Effector memory CD8-positive, alpha-beta T cell (primary cell): ENCODE measurements around the gene ATG4B.

Source experiments
- ATAC-seq: fragments of 150-1000 bp; cut with Tn5 transposase; replicated peaks from 2 replicates; pipeline ENCODE4 v1.10.0; 2021; ENCODE audit warnings: mild to moderate bottlenecking, moderate library complexity
- DNase-seq, 3 experiments: peaks; one replicate each; pipeline ENCODE4 v3.0.0; 2021
- H3K27ac Mint-ChIP-seq, 2 donors: one replicate each; pipeline ENCODE4 v1.8.0; 2022; ENCODE audit warnings: mild to moderate bottlenecking in 2 of 2, mixed read lengths in 2 of 2, moderate library complexity in 2 of 2
- H3K27me3 Mint-ChIP-seq, 2 donors: one replicate each; pipeline ENCODE4 v1.8.0; 2022; ENCODE audit warnings: mixed read lengths in 2 of 2
- H3K36me3 Mint-ChIP-seq: one replicate; pipeline ENCODE4 v1.8.0; 2022; ENCODE audit warnings: mild to moderate bottlenecking, moderate library complexity, mixed read lengths; ENCODE audit not compliant: insufficient read depth
- H3K4me1 Mint-ChIP-seq, 2 donors: one replicate each; pipeline ENCODE4 v1.8.0; 2022; ENCODE audit warnings: low read depth in 2 of 2, mixed read lengths in 2 of 2
- H3K4me3 Mint-ChIP-seq, 2 donors: one replicate each; pipeline ENCODE4 v1.8.0; 2022; ENCODE audit warnings: mild to moderate bottlenecking in 2 of 2, mixed read lengths in 2 of 2, moderate library complexity in 2 of 2
- H3K9me3 Mint-ChIP-seq, 2 donors: one replicate each; pipeline ENCODE4 v1.8.0; 2022; ENCODE audit warnings: mixed read lengths in 2 of 2

Gene ATG4B

DNA sequence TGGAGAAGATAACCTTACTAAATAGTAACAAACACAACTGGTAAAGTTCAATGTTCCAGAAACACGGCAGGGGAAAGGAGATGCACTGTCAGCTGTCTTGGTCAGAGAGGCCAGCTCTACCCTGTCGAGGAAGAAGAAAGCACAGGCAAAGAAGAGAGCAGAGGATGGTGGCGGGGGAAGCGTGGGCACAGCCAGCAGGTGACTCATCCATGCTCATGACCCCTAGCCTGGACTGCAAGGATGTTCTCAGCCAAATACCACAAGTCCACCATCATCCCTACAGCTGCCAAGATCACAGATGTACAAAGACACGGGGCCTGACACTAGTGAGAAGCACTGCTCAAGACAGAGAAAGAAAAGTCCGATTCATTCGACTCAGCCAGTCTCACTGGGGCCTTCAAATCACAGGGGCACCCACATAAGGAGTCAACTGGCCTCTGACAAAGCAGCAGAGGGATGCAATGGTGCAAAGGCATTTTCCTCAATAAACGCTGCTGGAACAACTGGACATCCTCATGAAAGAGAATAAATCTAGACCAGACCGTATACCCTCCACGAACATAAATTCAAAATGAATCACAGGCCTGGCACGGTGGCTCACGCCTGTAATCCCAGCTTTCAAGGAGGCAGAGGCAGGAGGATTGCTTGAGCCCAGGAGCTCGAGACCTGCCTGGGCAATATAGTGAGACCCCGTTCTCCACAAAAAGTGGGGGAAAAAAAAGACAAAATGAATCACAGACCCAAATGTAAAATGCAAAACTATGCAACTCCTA, 43.5 kb downstream of the ATG4B start:
- DNase-seq: no peak
- no peak for ATAC-seq
- Mint-ChIP-seq H3K4me3 (no peak overlapping the region), H3K27me3 (no peaks in the 10 kb centered on the region), H3K27ac (peak overlapping the region in 1 of 2 donors; percentile 44), H3K36me3 (peaks cover 42% of the 10 kb centered on the region), H3K9me3 (no peaks in the 10 kb centered on the region), H3K4me1 (peaks cover 2 to 8% of the 10 kb centered on the region in 2 donors)

DNA sequence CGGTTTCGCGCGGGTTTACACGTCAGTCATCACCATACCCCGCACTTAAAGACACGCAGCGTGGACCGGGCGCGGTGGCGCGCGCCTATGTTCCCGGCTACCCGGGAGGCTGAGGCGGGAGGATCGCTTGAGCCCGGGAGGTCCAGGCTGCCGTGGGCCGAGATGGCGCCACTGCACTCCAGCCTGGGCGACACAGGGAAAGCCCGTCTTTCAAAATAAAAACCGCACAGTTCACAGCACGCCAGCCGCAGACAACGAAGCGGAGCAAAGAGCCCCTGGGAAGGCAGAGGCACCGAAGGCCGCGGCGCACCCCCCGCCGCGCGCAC, 48.8 kb downstream of the ATG4B start:
- ATAC-seq: no peak
- peak overlapping the region; percentile 90 to 94 for H3K4me3 Mint-ChIP-seq
- H3K27me3 Mint-ChIP-seq: no peaks in the 10 kb centered on the region
- peak overlapping the region; percentile 89 to 90 for H3K27ac Mint-ChIP-seq
- H3K4me1 Mint-ChIP-seq: peaks cover 11 to 17% of the 10 kb centered on the region in 2 donors
- DNase-seq: no peak
- H3K9me3 Mint-ChIP-seq: no peaks in the 10 kb centered on the region
- H3K36me3 Mint-ChIP-seq: peaks cover 27% of the 10 kb centered on the region

DNA sequence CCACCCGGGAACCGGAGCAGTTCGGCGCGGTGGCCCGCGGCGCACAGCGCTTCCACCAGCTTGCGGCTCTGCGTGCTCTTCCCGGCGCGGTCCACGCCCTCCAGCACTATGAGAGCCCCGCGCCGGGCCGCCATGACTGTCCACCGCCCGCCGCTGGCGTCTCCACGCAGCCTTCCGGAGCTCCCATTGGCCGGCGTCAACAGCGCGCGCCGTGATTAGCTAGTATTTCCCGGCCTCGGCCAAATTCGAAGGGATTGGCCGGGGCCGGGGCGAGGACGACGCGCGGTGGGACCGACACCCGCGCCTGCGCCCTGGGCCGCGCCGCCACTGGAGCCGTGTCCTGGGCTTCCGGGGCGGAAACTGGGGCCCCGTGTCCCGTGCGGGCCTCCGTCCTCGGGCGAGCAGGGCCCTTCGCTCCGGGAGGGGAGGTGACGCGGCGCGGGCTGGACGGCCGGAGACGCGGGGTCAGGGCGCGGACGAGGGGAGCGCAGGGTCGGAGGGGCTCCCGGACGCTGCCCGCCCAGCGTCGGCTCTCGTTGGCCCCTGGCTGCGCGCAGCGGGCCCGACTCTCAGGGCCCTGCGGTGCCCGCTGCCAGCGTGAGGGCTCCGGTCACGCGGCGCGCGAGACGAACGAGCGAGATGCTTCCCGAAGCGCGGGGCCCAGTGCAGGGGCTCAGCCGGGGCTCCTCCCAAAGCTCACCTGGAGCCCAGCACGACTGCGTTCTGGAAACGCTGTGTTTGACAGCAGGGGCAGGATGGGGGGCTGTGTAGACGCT, 49.3 kb downstream of the ATG4B start, which contains the start of gene DTYMK:
Gene DTYMK (minus strand): TSS at position 166 of the 776 bp plus-strand sequence. CDS start 32 bp downstream, at position 134.
- Mint-ChIP-seq H3K27me3 (no peaks in the 10 kb centered on the region), H3K36me3 (peaks cover 29% of the 10 kb centered on the region)
- peak; percentile 93 for ATAC-seq

DNA sequence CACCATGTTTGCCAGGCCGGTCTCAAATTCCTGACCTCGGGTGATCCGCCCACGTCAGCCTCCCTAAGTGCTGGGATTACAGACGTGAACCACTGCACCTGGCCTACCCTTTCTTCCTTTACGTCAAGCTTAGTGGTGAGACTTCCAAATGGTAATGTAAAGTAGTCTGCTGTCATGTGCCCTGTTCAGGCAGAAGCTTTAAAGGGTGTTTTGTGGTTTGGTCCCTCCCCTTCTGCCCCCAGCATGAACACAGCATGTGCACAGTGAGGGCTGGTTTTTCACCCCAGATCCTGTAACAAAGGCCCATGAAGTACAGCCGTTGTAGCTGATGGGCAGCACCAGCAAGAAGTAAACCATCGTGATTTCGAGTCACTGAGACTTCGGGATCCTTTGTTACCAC, 51.8 kb downstream of the ATG4B start:
- no peak overlapping the region for H3K27ac Mint-ChIP-seq
- peaks cover 33% of the 10 kb centered on the region for H3K36me3 Mint-ChIP-seq
- no peak for ATAC-seq
- no peak for DNase-seq
- H3K9me3 Mint-ChIP-seq: no peaks in the 10 kb centered on the region
- peak overlapping the region; percentile 6 to 90 for H3K4me3 Mint-ChIP-seq
- no peaks in the 10 kb centered on the region for H3K27me3 Mint-ChIP-seq
- H3K4me1 Mint-ChIP-seq: peaks cover 13 to 17% of the 10 kb centered on the region in 2 donors

More for the DNA sequence above, 49.3 kb downstream of the ATG4B start, which contains the start of gene DTYMK:
- no peaks in the 10 kb centered on the region for H3K9me3 Mint-ChIP-seq
- peaks cover 11 to 17% of the 10 kb centered on the region in 2 donors for H3K4me1 Mint-ChIP-seq
- peak within 1 kb of the TSS; percentile 89 to 90 for H3K27ac Mint-ChIP-seq
- peak; percentile 92 to 95 (median 93) for DNase-seq
- peak within 1 kb of the TSS; percentile 90 to 94 for H3K4me3 Mint-ChIP-seq

DNA sequence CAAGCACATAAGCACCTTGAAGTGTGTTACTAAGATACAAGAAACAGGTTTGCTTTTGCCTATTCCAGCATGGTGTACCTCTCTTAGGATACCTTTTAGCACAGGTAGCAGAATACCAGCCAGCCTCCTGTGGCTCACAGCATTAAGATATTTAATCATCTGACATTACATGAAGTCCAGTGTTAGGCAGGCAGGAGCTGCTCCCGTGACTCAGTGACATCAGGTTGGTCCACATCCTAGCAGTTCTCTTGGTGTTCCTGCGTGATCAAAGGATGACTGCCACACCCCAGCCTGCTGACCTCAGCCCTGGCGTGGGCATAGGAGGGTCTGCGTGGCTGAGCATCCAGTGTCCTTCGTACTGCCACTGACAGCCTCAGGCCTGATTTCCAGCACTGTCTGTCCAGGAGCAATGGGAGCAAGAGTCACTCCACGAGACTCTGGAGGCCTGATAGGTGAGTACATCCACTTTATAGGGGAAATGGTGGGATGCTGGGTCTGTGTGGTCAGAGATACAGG, 52.8 kb downstream of the ATG4B start:
- peaks cover 35% of the 10 kb centered on the region for H3K36me3 Mint-ChIP-seq
- H3K4me3 Mint-ChIP-seq: no peak overlapping the region
- no peaks in the 10 kb centered on the region for H3K9me3 Mint-ChIP-seq
- peaks cover 13 to 17% of the 10 kb centered on the region in 2 donors for H3K4me1 Mint-ChIP-seq
- DNase-seq (no peak), ATAC-seq (no peak)
- no peaks in the 10 kb centered on the region for H3K27me3 Mint-ChIP-seq
- H3K27ac Mint-ChIP-seq: peak overlapping the region in 1 of 2 donors; percentile 39

DNA sequence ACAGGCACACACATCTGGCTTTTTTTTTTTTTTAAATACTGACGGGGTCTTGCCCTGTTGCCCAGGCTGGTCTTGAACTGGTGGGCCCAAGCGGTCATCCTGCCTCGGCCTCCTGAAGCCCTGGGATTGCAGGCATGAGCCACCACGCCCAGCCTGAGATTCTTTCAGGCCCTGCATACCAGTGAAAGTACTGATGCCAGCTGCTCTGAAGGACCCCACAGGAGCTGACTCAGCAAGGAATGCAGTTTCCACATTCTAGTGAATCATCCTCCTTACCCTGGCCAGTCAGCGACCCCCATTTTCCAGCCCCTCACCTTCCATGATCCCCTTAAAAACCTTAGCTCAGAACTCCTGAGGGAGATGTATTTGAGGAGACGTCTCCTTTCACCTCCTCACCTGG, 55.0 kb downstream of the ATG4B start:
- Mint-ChIP-seq H3K9me3 (no peaks in the 10 kb centered on the region), H3K4me3 (no peak overlapping the region), H3K36me3 (peaks cover 22% of the 10 kb centered on the region), H3K27me3 (no peaks in the 10 kb centered on the region), H3K27ac (no peak overlapping the region), H3K4me1 (peaks cover 10 to 11% of the 10 kb centered on the region in 2 donors)
- ATAC-seq (no peak), DNase-seq (no peak)

DNA sequence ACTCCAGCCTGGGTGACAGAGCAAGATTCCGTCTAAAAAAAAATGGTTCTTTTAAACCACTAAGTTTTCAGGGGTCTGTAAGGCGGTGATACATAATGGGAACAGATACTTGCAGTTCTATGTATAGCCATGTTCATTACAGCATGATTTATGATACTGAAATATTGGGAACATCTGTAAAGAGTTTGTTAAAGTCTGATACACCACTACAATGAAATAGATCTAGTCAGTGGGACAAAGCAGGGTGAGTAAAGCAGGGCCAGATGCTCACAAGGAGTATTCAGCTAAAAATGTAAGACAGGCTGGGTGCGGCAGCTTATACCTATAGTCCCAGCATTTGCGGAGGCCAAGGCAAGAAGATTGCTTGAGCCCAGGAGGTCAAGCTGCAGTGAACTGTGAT, 58.2 kb downstream of the ATG4B start:
- ATAC-seq: no peak
- Mint-ChIP-seq H3K9me3 (no peaks in the 10 kb centered on the region), H3K4me3 (no peak overlapping the region), H3K27ac (no peak overlapping the region), H3K36me3 (peaks cover 21% of the 10 kb centered on the region), H3K27me3 (no peaks in the 10 kb centered on the region), H3K4me1 (peaks cover 0 to 4% of the 10 kb centered on the region in 2 donors)
- no peak for DNase-seq

DNA sequence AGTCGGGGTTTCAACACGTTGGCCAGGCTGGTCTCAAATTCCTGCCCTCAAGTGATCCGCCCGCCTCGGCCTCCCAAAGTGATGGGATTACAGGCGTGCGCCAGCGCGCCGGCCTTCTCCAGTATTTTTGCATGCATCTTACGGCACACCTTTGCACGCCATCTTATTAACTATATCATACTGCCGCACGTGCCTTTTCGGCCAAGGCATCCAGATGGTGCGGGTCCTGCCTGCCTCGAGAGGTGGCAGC, 63.6 kb downstream of the ATG4B start:
- Mint-ChIP-seq H3K4me1 (peaks cover 9 to 19% of the 10 kb centered on the region in 2 donors), H3K4me3 (peak overlapping the region; percentile 86 to 90)
- ATAC-seq: no peak

DNA sequence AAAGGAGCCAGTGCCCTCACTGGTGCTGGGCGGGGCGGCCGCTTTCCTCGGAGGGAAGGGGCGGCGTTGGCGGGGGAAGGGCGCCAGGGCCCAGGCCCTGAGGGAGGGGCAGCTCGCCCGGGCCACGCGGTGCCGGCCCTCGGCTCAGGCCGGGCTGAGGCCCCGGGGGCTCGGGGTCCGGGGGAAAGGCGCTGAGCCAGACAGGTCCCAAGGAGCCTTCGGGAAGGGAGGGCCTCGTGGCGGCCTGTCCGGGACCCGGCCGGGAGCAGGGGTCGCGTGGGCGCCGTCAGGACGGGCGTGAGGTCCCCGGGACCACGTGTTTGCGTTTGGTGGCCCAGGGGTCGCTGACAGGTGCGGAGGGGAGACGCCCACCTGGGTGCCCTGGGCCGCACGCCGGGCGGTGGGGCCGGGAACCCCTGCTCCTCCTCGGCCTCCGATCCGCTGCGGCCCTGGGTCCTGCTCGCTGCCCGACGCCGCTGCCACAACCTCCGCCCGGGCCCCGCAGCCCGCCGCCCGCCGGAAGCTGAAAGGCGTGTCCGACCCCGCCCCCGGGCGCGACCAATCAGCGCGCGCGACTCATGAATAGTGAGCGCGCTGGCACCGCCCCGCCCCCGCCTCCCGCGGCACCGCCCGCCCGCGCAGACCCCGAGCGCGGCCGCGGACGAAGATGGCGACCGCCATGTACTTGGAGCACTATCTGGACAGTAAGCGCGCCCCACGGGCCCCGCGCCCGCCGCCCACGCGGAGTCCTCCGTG, 64.1 kb downstream of the ATG4B start, which contains the start of gene ING5:
Gene ING5 (plus strand): TSS at position 641 of the 756 bp plus-strand sequence. CDS start 27 bp downstream, at position 668.
- H3K4me3 Mint-ChIP-seq: peak within 1 kb of the TSS; percentile 86 to 90

More for the DNA sequence above, 63.6 kb downstream of the ATG4B start:
- H3K27ac Mint-ChIP-seq: peak overlapping the region; percentile 38 to 77
- H3K27me3 Mint-ChIP-seq: no peaks in the 10 kb centered on the region
- no peaks in the 10 kb centered on the region for H3K9me3 Mint-ChIP-seq
- DNase-seq: peak in 1 of 3 experiments; percentile 69
- H3K36me3 Mint-ChIP-seq: peaks cover 28% of the 10 kb centered on the region

DNA sequence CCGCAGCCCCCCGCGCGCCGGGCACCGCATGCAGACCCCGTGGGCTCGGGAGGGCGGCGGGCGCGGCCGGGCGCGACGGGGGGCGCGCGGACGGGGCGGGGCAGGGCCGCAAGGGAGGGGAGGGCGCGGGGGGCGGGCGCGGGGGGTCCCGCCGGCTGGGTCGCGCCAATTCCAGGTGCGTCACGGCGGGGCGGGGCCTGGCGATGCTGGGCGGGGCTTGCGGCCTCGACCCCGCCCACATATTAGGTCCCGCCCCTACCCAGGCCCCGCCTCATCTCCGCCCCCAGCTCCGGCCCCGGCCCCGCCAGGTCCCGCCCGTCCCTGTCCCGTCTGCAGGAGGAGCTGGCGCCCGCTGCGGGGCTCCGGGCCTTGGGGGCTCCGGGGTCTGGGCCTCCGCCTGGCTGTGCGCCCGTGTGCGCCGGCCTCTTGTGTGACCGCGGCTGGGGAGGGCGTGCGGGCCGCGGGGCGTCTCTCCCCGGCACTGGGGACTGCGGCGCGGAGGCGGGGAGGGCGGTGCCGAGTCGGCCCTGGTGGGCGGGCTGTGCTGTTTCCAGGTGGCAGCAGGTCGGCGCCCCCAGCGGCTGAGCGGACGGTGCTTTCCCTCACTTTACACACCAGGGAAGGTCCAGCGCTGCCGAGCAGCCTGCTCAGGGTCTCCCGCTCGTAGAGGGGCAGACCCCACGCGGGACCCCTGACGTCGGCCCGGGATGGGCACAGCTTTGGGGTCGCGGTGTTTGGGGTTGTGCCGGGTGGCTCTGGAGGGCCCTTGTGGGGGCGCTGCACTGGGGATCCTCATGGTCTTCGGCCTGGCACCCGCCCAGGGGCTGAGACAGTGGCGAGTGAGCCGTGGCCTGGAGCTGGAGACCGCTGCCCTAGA, 64.9 kb downstream of the ATG4B start:
- DNase-seq (peak; percentile 84 to 90 (median 87)), ATAC-seq (peak; percentile 70)
- Mint-ChIP-seq H3K27me3 (no peaks in the 10 kb centered on the region), H3K27ac (peak overlapping the region; percentile 46 to 80), H3K4me1 (peaks cover 9 to 19% of the 10 kb centered on the region in 2 donors), H3K9me3 (no peaks in the 10 kb centered on the region), H3K4me3 (peak overlapping the region; percentile 78 to 79), H3K36me3 (peaks cover 41% of the 10 kb centered on the region)

More for the DNA sequence above, 64.1 kb downstream of the ATG4B start, which contains the start of gene ING5:
- H3K27me3 Mint-ChIP-seq: no peaks in the 10 kb centered on the region
- DNase-seq (peak; percentile 93 to 97 (median 97)), ATAC-seq (peak; percentile 74)
- H3K9me3 Mint-ChIP-seq: no peaks in the 10 kb centered on the region
- peaks cover 33% of the 10 kb centered on the region for H3K36me3 Mint-ChIP-seq
- H3K27ac Mint-ChIP-seq: peak within 1 kb of the TSS; percentile 77 to 80
- peaks cover 9 to 19% of the 10 kb centered on the region in 2 donors for H3K4me1 Mint-ChIP-seq

DNA sequence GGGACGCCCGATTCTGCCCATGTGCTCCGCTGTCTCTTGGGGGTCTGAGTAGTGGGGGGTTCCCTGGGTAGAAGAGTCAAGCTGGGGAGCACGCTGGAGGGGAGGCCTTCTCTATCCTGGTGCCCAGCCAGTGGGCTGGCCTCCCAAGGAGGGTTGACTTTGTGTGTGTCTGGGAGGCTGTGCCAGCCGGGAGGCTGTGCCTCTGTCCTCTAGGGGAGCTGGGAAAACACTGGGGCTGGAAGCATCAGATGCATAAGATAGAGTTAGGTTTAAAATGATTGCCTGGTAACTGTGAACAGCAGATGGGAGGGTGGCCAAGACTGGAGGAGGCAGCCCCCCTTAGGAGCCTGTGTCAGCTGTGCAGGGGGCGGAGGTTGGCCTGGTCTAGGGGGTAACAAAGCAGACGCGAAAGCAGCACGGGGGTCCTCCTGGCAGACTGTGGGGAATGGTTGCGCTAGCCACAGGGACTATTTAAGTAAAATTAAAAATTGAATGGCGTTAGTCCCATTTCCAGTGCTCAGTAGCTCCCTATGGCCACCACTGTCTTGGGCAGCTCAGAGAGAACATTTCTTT, 65.6 kb downstream of the ATG4B start:
- DNase-seq (no peak), ATAC-seq (no peak)
- H3K4me1 Mint-ChIP-seq: peaks cover 9 to 19% of the 10 kb centered on the region in 2 donors
- peaks cover 47% of the 10 kb centered on the region for H3K36me3 Mint-ChIP-seq
- H3K4me3 Mint-ChIP-seq: peak overlapping the region; percentile 78 to 79
- peak overlapping the region; percentile 46 to 80 for H3K27ac Mint-ChIP-seq
- no peaks in the 10 kb centered on the region for H3K27me3 Mint-ChIP-seq
- H3K9me3 Mint-ChIP-seq: no peaks in the 10 kb centered on the region

DNA sequence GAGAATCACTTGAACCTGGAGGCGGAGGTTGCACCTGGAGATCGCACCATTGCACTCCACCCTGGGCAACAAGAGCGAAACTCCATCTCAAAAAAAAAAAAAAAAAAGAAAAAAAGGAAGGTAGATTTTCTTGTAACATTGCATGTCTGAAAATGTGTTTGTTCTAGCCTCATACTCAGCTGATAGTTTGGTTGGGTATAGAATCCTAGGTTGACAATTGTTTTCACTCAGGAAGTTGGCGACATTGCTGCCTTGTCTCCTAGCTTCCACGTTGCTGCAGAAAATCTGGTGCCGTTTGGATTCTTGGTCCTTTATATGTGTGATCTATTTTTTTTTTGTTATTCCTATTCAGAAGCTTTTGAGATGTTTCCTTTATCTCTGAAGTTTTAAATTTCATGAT, 69.0 kb downstream of the ATG4B start:
- DNase-seq: no peak
- no peak overlapping the region for H3K27ac Mint-ChIP-seq
- peaks cover 10 to 14% of the 10 kb centered on the region in 2 donors for H3K4me1 Mint-ChIP-seq
- H3K36me3 Mint-ChIP-seq: peaks cover 70% of the 10 kb centered on the region
- peak overlapping the region in 1 of 2 donors; percentile 8 for H3K4me3 Mint-ChIP-seq
- no peak for ATAC-seq
- H3K9me3 Mint-ChIP-seq: no peaks in the 10 kb centered on the region
- H3K27me3 Mint-ChIP-seq: no peaks in the 10 kb centered on the region
